Measurements from ENCODE around the gene RSPH1.

The RSPH1 gene

DNA sequence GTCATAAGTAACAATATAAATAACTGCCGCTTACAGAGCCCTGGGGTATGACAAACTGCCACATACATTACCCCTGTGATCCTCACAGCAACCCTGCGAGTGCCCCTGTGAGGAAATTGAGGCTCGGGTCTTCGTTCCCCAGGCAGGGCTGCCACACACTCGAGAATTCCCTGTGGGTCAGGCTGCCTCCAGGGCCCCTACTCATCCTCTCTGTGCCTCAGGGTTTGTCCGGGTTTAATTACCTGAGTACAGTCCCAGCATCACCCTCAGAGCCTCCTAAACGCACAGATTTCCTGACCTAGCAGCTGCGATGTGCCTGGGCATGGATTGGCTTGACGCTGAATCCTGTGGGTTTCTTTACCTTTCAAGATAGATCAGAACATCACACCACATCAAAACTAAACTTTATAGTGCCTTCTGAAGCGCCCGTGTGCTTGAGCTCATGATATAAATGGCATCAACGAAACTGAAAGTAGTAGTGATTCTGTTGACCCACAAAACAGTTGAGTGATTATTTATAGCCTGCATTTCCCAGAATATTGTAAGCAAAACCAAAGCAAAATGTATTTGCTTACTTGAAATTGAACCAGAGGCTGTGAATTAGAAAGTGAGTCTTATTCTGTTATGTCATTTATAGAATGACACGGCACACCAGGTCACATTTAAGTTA is 31.6 kb upstream of the RSPH1 start:
- no peaks in the 10 kb centered on the region for H3K9me2 ChIP-seq (replicated peaks; ENCODE audit: control insufficient read depth, low read length)
- H3K4me3 ChIP-seq (ENCODE audit: low read length) = peak overlapping the region; percentile 81
- H3K36me3 ChIP-seq (ENCODE audit: control insufficient read depth, low read length) = peaks cover 95% of the 10 kb centered on the region
- H3K4me2 ChIP-seq (ENCODE audit: low read length) = peak overlapping the region; percentile 95
- peaks cover 12% of the 10 kb centered on the region for H4K20me1 ChIP-seq (ENCODE audit: control insufficient read depth, insufficient read depth, low read depth, low read length)
- no peaks in the 10 kb centered on the region for H3K27me3 ChIP-seq (ENCODE audit: control insufficient read depth, low read length)
- peaks cover 94% of the 10 kb centered on the region for H3K79me2 ChIP-seq (ENCODE audit: control insufficient read depth, low read length)
- no peak for TF ChIP-seq EZH2phosphoT487 (IDR thresholded peaks at IDR 0.05; ENCODE audit: borderline replicate concordance, low read length)
- TF ChIP-seq, protein P1, sequence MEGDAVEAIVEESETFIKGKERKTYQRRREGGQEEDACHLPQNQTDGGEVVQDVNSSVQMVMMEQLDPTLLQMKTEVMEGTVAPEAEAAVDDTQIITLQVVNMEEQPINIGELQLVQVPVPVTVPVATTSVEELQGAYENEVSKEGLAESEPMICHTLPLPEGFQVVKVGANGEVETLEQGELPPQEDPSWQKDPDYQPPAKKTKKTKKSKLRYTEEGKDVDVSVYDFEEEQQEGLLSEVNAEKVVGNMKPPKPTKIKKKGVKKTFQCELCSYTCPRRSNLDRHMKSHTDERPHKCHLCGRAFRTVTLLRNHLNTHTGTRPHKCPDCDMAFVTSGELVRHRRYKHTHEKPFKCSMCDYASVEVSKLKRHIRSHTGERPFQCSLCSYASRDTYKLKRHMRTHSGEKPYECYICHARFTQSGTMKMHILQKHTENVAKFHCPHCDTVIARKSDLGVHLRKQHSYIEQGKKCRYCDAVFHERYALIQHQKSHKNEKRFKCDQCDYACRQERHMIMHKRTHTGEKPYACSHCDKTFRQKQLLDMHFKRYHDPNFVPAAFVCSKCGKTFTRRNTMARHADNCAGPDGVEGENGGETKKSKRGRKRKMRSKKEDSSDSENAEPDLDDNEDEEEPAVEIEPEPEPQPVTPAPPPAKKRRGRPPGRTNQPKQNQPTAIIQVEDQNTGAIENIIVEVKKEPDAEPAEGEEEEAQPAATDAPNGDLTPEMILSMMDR (IDR thresholded peaks at IDR 0.05; ENCODE audit: low read depth, low read length, poor library complexity, severe bottlenecking) = no peak
- peaks cover 99% of the 10 kb centered on the region for H3K4me1 ChIP-seq (ENCODE audit: control insufficient read depth, low read length)
- peak overlapping the region; percentile 85 for H3K27ac ChIP-seq (ENCODE audit: low read depth, low read length)
- peaks cover 49% of the 10 kb centered on the region for H3F3A ChIP-seq (ENCODE audit: control insufficient read depth, insufficient read depth)
- no peaks in the 10 kb centered on the region for H3K9me3 ChIP-seq (ENCODE audit: control insufficient read depth, insufficient read depth, low read length)

DNA sequence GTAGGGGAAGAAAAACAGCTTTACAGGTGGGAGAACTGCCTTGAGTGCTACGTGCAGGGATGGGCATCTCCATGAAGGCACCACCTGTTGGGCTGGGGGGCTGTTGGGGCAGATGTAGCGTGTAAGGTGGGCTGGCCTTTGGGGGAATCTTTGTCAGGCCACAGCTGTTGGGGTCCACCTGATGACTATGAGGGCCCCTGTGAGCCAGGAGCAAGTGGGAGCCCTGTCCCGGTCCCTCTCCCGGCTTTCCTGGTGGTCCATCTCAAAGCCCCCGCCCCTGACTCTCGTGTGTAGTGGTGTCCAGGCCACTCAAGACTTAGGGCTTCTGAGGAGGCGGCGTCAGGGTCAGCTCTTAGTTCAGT is 31.1 kb upstream of the RSPH1 start:
- Histone ChIP-seq H3F3A (ENCODE audit: control insufficient read depth, insufficient read depth) (peaks cover 46% of the 10 kb centered on the region), H4K20me1 (ENCODE audit: control insufficient read depth, insufficient read depth, low read depth, low read length) (peaks cover 8% of the 10 kb centered on the region), H3K36me3 (ENCODE audit: control insufficient read depth, low read length) (peaks cover 95% of the 10 kb centered on the region), H3K9me2 (replicated peaks; ENCODE audit: control insufficient read depth, low read length) (no peaks in the 10 kb centered on the region), H3K79me2 (ENCODE audit: control insufficient read depth, low read length) (peaks cover 94% of the 10 kb centered on the region), H3K27ac (ENCODE audit: low read depth, low read length) (peak overlapping the region; percentile 85), H3K4me1 (ENCODE audit: control insufficient read depth, low read length) (peaks cover 95% of the 10 kb centered on the region), H3K27me3 (ENCODE audit: control insufficient read depth, low read length) (no peaks in the 10 kb centered on the region), H3K4me2 (ENCODE audit: low read length) (peak overlapping the region; percentile 95), H3K9me3 (ENCODE audit: control insufficient read depth, insufficient read depth, low read length) (no peaks in the 10 kb centered on the region), H3K4me3 (ENCODE audit: low read length) (peak overlapping the region; percentile 81)
- no peak for TF ChIP-seq EZH2phosphoT487 (IDR thresholded peaks at IDR 0.05; ENCODE audit: borderline replicate concordance, low read length)
- TF ChIP-seq, protein P1 (IDR thresholded peaks at IDR 0.05; ENCODE audit: low read depth, low read length, poor library complexity, severe bottlenecking) = no peak

DNA sequence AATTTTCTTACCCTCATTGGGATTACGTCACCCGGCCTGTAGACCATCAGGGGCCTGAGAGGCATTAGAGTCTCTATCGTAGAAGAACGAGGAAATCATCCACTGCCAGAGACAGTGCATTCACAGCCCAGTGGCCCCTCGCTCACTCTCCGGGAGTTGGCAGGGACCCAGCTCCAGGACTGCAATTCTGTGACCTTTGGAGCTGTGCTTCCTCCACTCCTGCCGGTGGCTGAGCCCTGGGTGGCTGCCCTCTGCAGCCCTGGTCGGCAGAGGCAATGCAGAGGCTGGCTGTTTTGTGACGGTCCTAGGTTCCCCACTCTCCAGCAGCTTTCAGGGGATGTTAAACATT is 30.3 kb upstream of the RSPH1 start:
- no peak for TF ChIP-seq EZH2phosphoT487 (IDR thresholded peaks at IDR 0.05; ENCODE audit: borderline replicate concordance, low read length)
- TF ChIP-seq, protein P1 (IDR thresholded peaks at IDR 0.05; ENCODE audit: low read depth, low read length, poor library complexity, severe bottlenecking) = no peak
- no peaks in the 10 kb centered on the region for H3K9me3 ChIP-seq (ENCODE audit: control insufficient read depth, insufficient read depth, low read length)
- peaks cover 3% of the 10 kb centered on the region; the same call in 1 of the 2 replicates for H4K20me1 ChIP-seq (ENCODE audit: control insufficient read depth, insufficient read depth, low read depth, low read length)
- H3K4me3 ChIP-seq (ENCODE audit: low read length) = peak overlapping the region; percentile 81
- H3K4me1 ChIP-seq (ENCODE audit: control insufficient read depth, low read length) = peaks cover 95% of the 10 kb centered on the region
- peak overlapping the region; percentile 95 for H3K4me2 ChIP-seq (ENCODE audit: low read length)
- H3F3A ChIP-seq (ENCODE audit: control insufficient read depth, insufficient read depth) = peaks cover 39% of the 10 kb centered on the region
- no peaks in the 10 kb centered on the region for H3K9me2 ChIP-seq (replicated peaks; ENCODE audit: control insufficient read depth, low read length)
- H3K36me3 ChIP-seq (ENCODE audit: control insufficient read depth, low read length) = peaks cover 95% of the 10 kb centered on the region
- H3K27ac ChIP-seq (ENCODE audit: low read depth, low read length) = peak overlapping the region; percentile 85
- H3K27me3 ChIP-seq (ENCODE audit: control insufficient read depth, low read length) = no peaks in the 10 kb centered on the region
- peaks cover 94% of the 10 kb centered on the region for H3K79me2 ChIP-seq (ENCODE audit: control insufficient read depth, low read length)
